ENCODE measurements around the gene SUSD5. TPM values are rescaled to one million over a fixed set of nuclear protein-coding genes. Genes with fewer than 3 reads are reported as not detected.

The SUSD5 gene
- total and polyA plus RNA-seq, 2 experiments from 2014 or later, result 2.3 to 2.4 TPM

- no peaks in the 10 kb centered on the region for H3K9me2 ChIP-seq (replicated peaks; ENCODE audit: insufficient read depth)
- DNase-seq (ENCODE audit: low spot score), result no peak
- no peaks in the 10 kb centered on the region for H3K79me2 ChIP-seq
- H3K27ac ChIP-seq, result no peak overlapping the region
- no peak overlapping the region for H2AFZ ChIP-seq
- H3K27me3 ChIP-seq, result no peaks in the 10 kb centered on the region
- no peak overlapping the region for H3K4me2 ChIP-seq
- WGBS (ENCODE audit: low lambda C conversion rate, missing lambda C conversion rate), result 97% methylated on average over 19 of the region's 19 CpGs
- peaks cover 4% of the 10 kb centered on the region for H3K4me1 ChIP-seq (ENCODE audit: insufficient read depth)
- no peaks in the 10 kb centered on the region for H3K9me3 ChIP-seq (ENCODE audit: low read depth)
- H3K36me3 ChIP-seq (replicated peaks; ENCODE audit: insufficient read depth, low read depth), result no peaks in the 10 kb centered on the region
- TF ChIP-seq EZH2phosphoT487 (IDR thresholded peaks at IDR 0.05; ENCODE audit: low read depth, severe bottlenecking, unreplicated experiment) (no peak), EZH2 (IDR thresholded peaks at IDR 0.05; ENCODE audit: borderline replicate concordance) (no peak), CTCF (IDR thresholded peaks at IDR 0.05; ENCODE audit: poor library complexity) (no peak)
- H4K20me1 ChIP-seq (ENCODE audit: insufficient read depth, poor library complexity, severe bottlenecking), result no peaks in the 10 kb centered on the region
- no peak overlapping the region for H3K4me3 ChIP-seq
Observed at GRCh38 chr3:33174711-33175414, 43.7 kb downstream of the SUSD5 start.

- no peaks in the 10 kb centered on the region for H3K36me3 ChIP-seq (replicated peaks; ENCODE audit: insufficient read depth, low read depth)
- H3K27ac ChIP-seq, result no peak overlapping the region
- H4K20me1 ChIP-seq (ENCODE audit: insufficient read depth, poor library complexity, severe bottlenecking), result no peaks in the 10 kb centered on the region
- H3K9me3 ChIP-seq (ENCODE audit: low read depth), result no peaks in the 10 kb centered on the region
- no peak overlapping the region for H2AFZ ChIP-seq
- no peaks in the 10 kb centered on the region for H3K9me2 ChIP-seq (replicated peaks; ENCODE audit: insufficient read depth)
- H3K4me3 ChIP-seq, result no peak overlapping the region
- no peak for DNase-seq (ENCODE audit: low spot score)
- peaks cover 4% of the 10 kb centered on the region for H3K4me1 ChIP-seq (ENCODE audit: insufficient read depth)
- no peak overlapping the region for H3K4me2 ChIP-seq
- H3K79me2 ChIP-seq, result no peaks in the 10 kb centered on the region
- TF ChIP-seq EZH2 (IDR thresholded peaks at IDR 0.05; ENCODE audit: borderline replicate concordance), result no peak
- H3K27me3 ChIP-seq, result no peaks in the 10 kb centered on the region
- WGBS (ENCODE audit: low lambda C conversion rate, missing lambda C conversion rate), result 85% methylated on average over 4 of the region's 4 CpGs
Observed at GRCh38 chr3:33174095-33174494, 44.5 kb downstream of the SUSD5 start.

- TF ChIP-seq EZH2phosphoT487 (IDR thresholded peaks at IDR 0.05; ENCODE audit: low read depth, severe bottlenecking, unreplicated experiment) (no peak), EZH2 (IDR thresholded peaks at IDR 0.05; ENCODE audit: borderline replicate concordance) (no peak), CTCF (IDR thresholded peaks at IDR 0.05; ENCODE audit: poor library complexity) (no peak)
- WGBS (ENCODE audit: low lambda C conversion rate, missing lambda C conversion rate), result 90% methylated on average over 4 of the region's 4 CpGs
Observed at GRCh38 chr3:33173672-33174071, 44.9 kb downstream of the SUSD5 start.

GRCh38 chr3:33173103-33173502 lies 45.5 kb downstream of the SUSD5 start:
- no peaks in the 10 kb centered on the region for H3K9me3 ChIP-seq (ENCODE audit: low read depth)
- H3K4me2 ChIP-seq, result no peak overlapping the region
- H3K36me3 ChIP-seq (replicated peaks; ENCODE audit: insufficient read depth, low read depth), result no peaks in the 10 kb centered on the region
- no peaks in the 10 kb centered on the region for H4K20me1 ChIP-seq (ENCODE audit: insufficient read depth, poor library complexity, severe bottlenecking)
- H3K4me3 ChIP-seq, result no peak overlapping the region
- H2AFZ ChIP-seq, result no peak overlapping the region
- TF ChIP-seq EZH2 (IDR thresholded peaks at IDR 0.05; ENCODE audit: borderline replicate concordance), result no peak
- no peak for TF ChIP-seq CTCF (IDR thresholded peaks at IDR 0.05; ENCODE audit: poor library complexity)
- no peak for TF ChIP-seq EZH2phosphoT487 (IDR thresholded peaks at IDR 0.05; ENCODE audit: low read depth, severe bottlenecking, unreplicated experiment)
- WGBS (ENCODE audit: low lambda C conversion rate, missing lambda C conversion rate), result 55% methylated on average over 2 of the region's 2 CpGs
- no peak for DNase-seq (ENCODE audit: low spot score)
- no peaks in the 10 kb centered on the region for H3K79me2 ChIP-seq
- H3K27me3 ChIP-seq, result no peaks in the 10 kb centered on the region
- peaks cover 4% of the 10 kb centered on the region for H3K4me1 ChIP-seq (ENCODE audit: insufficient read depth)
- H3K9me2 ChIP-seq (replicated peaks; ENCODE audit: insufficient read depth), result no peaks in the 10 kb centered on the region
- H3K27ac ChIP-seq, result no peak overlapping the region

More at GRCh38 chr3:33173672-33174071, 44.9 kb downstream of the SUSD5 start:
- Histone ChIP-seq H3K27me3 (no peaks in the 10 kb centered on the region), H3K4me3 (no peak overlapping the region), H3K4me1 (ENCODE audit: insufficient read depth) (peaks cover 4% of the 10 kb centered on the region), H3K4me2 (no peak overlapping the region), H4K20me1 (ENCODE audit: insufficient read depth, poor library complexity, severe bottlenecking) (no peaks in the 10 kb centered on the region), H3K9me3 (ENCODE audit: low read depth) (no peaks in the 10 kb centered on the region), H3K27ac (no peak overlapping the region), H3K36me3 (replicated peaks; ENCODE audit: insufficient read depth, low read depth) (no peaks in the 10 kb centered on the region), H3K79me2 (no peaks in the 10 kb centered on the region), H3K9me2 (replicated peaks; ENCODE audit: insufficient read depth) (no peaks in the 10 kb centered on the region), H2AFZ (no peak overlapping the region)
- DNase-seq (ENCODE audit: low spot score), result no peak
